HEK293T (cell line): ENCODE measurements around the gene PDS5A.

Source experiments
- BHLHE40 ChIP-seq: fragments of 450-650 bp; IDR thresholded peaks from 2 replicates; pipeline ENCODE4 v1.6.1; 2016; ENCODE audit warnings: mild to moderate bottlenecking, moderate library complexity, borderline replicate concordance
- FOXA1 ChIP-seq: fragments of 450-650 bp; IDR thresholded peaks from 2 replicates; pipeline ENCODE4 v1.6.1; 2016; ENCODE audit warnings: mild to moderate bottlenecking
- FOXM1 ChIP-seq: fragments of 450-650 bp; IDR thresholded peaks from 2 replicates; pipeline ENCODE4 v1.6.1; 2017; ENCODE audit warnings: mild to moderate bottlenecking, borderline replicate concordance
- SP1 ChIP-seq: fragments of 450-650 bp; IDR thresholded peaks from 2 replicates; pipeline ENCODE4 v1.6.1; 2017
- TARDBP ChIP-seq: fragments of 450-650 bp; IDR thresholded peaks from 2 replicates; pipeline ENCODE4 v1.6.1; 2016
- TF ChIP-seq, protein P1 (sequence below): fragments of 450-650 bp; IDR thresholded peaks from 2 replicates; pipeline ENCODE4 v1.6.1; 2016

DNA sequence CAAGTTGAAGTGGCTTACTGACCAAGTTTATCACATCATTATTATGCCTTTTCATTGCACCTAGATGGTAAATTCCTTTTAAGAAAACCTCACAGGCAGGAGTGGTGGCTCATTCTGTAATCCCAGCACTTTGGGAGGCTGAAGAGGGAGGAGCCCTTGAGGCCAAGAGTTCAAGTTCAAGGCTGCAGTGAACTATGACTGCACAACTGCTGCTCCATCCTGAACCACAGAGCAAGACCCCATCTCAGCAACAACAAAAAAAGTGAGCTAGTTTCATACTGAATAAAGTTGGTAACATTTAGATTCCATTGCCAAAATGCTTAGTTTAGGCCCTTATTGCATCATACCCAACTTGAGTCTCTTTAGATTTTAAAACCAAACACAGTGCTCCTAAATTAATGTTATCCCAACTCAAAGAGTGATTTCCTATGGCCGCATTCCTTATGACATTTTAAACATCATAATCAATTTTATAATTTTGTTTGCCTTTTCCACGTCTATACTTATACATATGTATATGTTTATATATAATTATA lies 36.0 kb downstream of the PDS5A start:
- no peak for TF ChIP-seq BHLHE40
- no peak for TF ChIP-seq SP1
- TF ChIP-seq, protein P1, sequence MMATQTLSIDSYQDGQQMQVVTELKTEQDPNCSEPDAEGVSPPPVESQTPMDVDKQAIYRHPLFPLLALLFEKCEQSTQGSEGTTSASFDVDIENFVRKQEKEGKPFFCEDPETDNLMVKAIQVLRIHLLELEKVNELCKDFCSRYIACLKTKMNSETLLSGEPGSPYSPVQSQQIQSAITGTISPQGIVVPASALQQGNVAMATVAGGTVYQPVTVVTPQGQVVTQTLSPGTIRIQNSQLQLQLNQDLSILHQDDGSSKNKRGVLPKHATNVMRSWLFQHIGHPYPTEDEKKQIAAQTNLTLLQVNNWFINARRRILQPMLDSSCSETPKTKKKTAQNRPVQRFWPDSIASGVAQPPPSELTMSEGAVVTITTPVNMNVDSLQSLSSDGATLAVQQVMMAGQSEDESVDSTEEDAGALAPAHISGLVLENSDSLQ: no peak
- no peak for TF ChIP-seq TARDBP
- TF ChIP-seq FOXA1: no peak
- no peak for TF ChIP-seq FOXM1
